Myocyte (in vitro differentiated cells): ENCODE data around the gene YIPF6. TPM values are rescaled to one million over a fixed set of nuclear protein-coding genes. Genes with fewer than 3 reads are reported as not detected.
A peak's percentile ranks its signal among the peaks of the same experiment; 100 is the strongest.
"Not testable (repeated sequence)": the region's sequence is repeated elsewhere in the genome, so short reads cannot be mapped to it uniquely, and the experiment has no call there.

Experiments used
- DNase-seq: peaks from one replicate; pipeline ENCODE4 v3.0.0-alpha.2; 2012; ENCODE audit warnings: low read depth
- total RNA-seq: library from RNA; depleted of rRNA; stranded (reverse); fragments of >200 nt; gene quantifications from 2 replicates; pipeline ENCODE4 v1.2.3, GENCODE V29; 2014

YIPF6 gene
- total RNA-seq, 1 donor from 2014 or later = 38.4 TPM

DNA sequence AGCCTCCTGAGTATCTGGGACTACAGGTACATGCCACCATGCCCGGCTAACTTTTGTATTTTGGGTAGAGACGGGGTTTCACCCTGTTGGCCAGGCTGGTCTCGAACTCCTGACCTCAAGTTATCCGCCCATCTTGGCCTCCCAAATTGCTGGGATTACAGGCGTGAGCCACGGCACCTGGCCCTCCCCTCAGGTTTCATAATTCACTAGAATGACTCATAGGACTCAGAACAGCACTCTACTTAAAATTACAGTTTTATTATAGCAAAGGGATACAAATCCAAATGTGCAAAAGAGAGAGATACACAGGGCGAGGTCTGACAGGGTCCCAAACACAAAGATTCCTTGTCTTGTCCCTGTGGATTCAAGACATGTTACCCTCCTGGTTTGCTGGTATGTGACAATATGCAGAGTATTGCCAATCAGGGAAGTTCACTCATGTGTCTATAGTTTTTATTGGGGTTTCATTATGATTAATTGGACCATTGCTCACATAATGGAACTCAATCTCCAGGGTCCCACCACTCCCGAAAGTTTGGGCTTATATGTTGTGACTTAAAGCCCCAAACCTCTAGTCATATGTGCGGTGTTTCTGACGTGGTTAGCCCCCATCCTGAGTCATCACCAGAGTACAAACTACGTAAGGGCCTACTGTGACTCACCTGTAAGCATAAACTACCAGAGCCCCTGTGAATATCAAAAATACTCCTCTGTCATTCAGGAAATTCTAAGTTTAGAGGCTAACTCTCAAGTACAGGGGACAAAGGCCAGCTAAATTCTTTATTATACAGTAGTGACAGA, 5.2 kb downstream of the YIPF6 start:
- DNase-seq = no peak

GRCh38 chrX:68506649-68507048, 7.8 kb downstream of the YIPF6 start:
- DNase-seq = no peak

DNA sequence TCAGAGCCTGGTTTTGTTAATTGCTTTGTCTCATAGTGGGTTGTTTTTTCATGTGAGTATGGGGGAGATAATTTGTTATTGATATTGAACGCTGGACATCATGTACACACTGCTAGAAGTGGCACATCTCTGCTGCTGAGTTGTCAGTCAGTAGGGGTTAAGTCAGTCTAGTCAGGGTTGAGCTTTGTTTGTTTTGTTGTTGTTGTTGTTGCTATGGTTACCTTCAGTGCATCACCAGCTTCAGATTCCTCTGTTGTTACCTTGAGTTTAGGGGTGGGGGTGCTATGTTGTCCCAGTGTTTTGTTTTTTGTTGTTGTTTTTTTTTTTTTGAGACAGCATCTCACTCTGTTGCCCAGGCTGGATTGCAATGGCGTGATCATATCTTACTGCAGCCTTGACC, 9.9 kb downstream of the YIPF6 start:
- DNase-seq = no peak

GRCh38 chrX:68511255-68511654, 12.4 kb downstream of the YIPF6 start:
- DNase-seq = peak; percentile 36

GRCh38 chrX:68524680-68525079, 25.8 kb downstream of the YIPF6 start:
- not testable (repeated sequence) for DNase-seq

DNA sequence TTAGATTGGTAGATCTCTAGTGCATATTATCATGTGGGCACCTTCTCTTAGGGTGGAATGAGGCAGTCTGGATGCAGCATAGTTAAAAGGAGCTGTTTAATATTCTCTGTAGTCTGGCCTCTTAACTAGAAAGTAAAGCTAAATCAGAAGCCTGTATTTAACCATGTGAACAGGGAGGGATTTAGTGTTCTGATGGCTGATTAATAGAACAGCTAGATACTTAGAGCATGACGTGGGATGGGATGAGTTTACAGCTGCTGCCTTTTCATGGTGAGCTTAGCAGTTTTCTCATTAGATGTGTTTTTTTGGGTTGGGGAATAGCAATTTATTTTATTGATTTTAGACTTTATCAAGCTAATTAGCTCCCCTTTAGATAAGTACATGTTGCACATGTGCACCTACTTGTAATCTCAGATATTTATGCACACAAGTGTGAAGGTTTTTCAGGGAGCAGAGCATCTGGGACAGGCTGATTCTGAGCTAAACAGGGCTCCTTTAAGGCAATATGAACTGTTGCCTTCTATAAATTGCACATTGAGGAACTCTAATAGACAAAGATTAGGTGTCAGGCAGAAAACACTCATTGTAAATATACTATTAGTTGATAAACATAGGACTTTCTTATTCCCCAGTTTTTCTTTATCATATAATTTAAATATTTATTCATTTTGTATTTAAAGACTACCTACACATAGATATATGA, 34.1 kb downstream of the YIPF6 start:
- DNase-seq = peak; percentile 37

DNA sequence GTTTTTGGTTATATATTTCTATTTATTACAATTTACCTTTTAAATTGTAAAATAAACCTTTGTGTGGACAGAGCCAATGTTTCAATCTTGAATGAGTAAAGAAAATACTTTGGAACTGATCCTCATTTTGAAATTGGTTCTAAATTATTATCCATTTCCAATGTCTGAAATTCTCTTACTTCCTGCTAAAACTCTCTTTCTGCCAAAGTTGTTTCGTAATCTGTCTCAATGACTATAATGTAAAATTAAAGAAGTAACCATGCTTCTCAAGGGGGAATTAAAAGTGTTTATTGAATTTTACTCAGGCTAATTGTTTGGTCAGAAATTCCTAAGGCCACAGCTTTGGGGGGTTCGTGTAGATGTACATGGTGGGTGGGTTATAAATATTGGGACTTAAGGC, 34.8 kb downstream of the YIPF6 start:
- DNase-seq = no peak

- no peak for DNase-seq
These were observed 35.8 kb downstream of the YIPF6 start for GRCh38 chrX:68534691-68535090.

- DNase-seq = no peak
These were observed 37.6 kb downstream of the YIPF6 start for GRCh38 chrX:68536429-68536828.

GRCh38 chrX:68536884-68537283, 38.0 kb downstream of the YIPF6 start:
- no peak for DNase-seq

DNA sequence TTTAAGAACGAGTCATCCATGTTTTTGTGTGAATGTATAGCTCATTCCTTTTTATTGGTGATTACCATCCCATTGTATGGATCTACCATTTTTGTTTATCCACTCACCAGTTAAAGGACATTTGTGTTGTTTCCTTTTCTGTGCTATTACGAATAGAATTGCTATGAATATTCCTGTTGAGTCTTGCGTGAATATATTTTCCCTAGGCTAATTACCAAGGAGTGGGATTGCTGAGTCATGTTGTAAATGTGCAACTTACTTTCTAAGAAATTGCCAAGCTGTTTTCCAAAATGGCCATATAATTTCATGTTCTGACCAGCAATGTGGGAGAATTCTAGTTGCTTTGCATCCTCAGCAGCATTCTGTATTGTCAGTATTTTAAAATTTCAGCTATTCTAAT, 51.3 kb downstream of the YIPF6 start:
- no peak for DNase-seq

GRCh38 chrX:68556036-68556435, 57.2 kb downstream of the YIPF6 start:
- DNase-seq = no peak

DNA sequence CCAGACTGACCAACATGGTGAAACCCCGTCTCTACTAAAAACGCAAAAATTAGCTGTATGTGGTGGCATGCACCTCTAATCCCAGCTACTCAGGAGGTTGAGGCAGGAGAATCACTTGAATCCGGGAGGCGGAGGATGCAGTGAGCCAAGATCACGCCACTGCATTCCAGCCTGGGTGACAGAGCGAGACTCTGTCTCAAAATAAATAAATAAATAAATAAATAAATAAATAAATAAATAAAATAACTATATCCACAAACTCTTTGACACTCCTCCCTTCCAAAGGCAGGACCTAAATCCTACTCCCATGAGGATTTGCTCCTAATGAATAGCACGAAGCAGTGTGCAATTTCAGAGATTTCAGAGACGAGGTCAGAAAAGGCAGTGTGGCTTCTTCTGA, 58.3 kb downstream of the YIPF6 start:
- not testable (repeated sequence) for DNase-seq

GRCh38 chrX:68559905-68560304, 61.1 kb downstream of the YIPF6 start:
- not testable (repeated sequence) for DNase-seq

DNA sequence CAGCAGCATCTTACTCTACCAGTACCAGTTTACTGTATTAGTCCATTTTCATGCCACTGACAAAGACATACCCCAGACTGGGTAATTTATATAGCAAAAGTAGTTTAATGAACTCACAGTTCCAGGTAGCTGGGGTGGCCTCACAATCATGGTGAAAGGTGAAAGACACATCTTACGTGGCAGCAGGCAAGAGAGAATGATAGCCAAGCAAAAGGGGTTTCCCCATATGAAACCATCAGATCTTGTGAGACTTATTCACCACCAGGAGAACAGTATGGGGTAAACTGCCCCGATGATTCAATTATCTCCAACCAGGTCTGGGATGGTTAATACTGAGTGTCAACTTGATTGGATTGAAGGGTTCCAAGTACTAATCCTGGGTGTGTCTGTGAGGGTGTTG, 69.3 kb downstream of the YIPF6 start:
- no peak for DNase-seq

DNA sequence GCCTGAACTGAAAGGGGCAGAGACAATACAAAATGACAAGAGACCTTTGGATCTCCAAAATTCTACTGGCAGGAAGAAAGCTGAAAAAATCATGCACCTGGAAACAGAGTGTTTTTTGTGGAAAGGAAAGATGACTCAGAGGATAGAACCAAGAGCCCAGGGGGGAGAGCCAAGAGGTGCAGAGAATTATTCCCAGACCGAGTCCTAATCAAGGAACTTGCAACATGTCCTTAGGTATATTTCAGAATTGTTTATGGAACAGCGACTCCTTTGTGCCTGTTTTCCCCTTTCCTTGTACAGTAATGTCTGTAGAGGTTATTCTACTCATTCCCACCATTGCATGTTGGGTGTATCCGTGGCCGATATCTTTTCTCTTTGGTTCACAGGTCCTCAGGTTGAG, 71.7 kb downstream of the YIPF6 start:
- DNase-seq = no peak

- DNase-seq = no peak
These were observed 72.4 kb downstream of the YIPF6 start for GRCh38 chrX:68571292-68571609.

DNA sequence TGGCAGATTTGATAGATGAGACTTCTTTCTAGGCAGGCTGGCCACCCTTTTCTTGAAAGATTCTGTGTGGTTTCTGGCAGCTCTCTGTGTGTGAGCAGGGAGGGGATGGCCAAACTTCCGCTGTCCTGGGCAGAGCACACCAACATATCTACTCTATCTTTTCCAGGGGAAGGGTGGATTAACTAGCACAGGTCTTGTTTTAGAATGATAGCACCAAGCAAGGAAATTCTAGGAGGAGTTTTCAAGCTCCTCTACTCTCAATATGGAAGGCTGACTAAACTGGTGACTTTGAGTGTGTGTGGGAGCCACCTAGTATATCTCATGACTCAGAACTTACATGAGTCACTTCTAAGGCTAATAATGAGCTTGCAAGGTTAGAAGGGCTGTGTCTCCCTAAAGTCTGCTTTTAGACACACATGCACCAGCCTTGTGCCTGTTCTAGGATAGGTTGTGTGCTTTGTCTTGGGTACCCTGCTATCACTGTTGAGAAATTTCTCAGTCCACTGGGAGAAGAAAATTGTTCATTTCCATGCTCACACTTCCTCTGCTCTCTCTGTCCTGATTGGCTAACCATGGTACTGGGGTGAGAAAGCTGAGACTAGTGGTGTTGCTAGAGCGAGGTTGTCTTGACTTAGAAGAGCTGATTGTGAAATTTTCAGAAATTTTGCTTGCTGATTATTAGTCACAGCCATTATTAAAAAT, 72.9 kb downstream of the YIPF6 start:
- peak; percentile 77 for DNase-seq

- no peak for DNase-seq
These were observed 75.4 kb downstream of the YIPF6 start for GRCh38 chrX:68574240-68574639.

DNA sequence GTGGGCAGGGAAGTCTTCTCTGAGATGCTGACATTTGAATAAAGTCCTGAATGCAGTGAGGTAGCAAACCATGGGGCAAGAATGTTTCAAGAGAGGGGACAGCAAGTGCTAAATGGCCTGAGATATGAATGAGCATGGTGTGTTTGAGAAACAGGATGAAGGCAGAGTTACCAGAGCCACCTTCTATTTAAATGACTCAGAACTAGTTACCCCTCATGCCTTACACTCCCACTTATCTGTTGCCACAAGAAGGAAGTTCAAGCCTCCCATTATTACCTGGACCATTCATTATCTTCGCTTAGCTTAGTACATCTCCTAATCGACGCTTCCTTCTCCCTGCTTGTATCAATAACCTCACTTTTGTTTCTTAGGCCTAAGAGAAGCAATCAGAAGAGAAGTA, 81.0 kb downstream of the YIPF6 start:
- DNase-seq = no peak

- DNase-seq = no peak
These were observed 85.4 kb downstream of the YIPF6 start for GRCh38 chrX:68584221-68584620.
